GM13977 (cell line): ENCODE measurements around the gene DGKZ.

Experiments
- DNase-seq: peaks from one replicate; pipeline ENCODE4 v3.0.0; 2012; ENCODE audit warnings: low spot score
- CTCF ChIP-seq: IDR thresholded peaks from 2 replicates; pipeline ENCODE4 v1.5.1; 2012; ENCODE audit warnings: mild to moderate bottlenecking, control low read depth; ENCODE audit not compliant: insufficient read depth; ENCODE audit errors: extremely low read depth, missing control alignments
- in situ Hi-C: fragments of 300-500 bp; cut with MboI; formaldehyde crosslinking; loops from one replicate; pipeline ENCODE4 v1.12.0; 2022; ENCODE audit warnings: low sequenced_read_pairs, low pct_unique_long_range_greater_than_20kb, mixed read lengths, inconsistent platforms; ENCODE audit not compliant: unreplicated experiment

DGKZ gene

GRCh38 chr11:46407635-46408034, 60.4 kb downstream of the DGKZ start:
- in situ Hi-C loops: no loop called here
- DNase-seq: no peak
- no peak for TF ChIP-seq CTCF

GRCh38 chr11:46408407-46408986, 61.2 kb downstream of the DGKZ start:
- in situ Hi-C loops: no loop called here
- TF ChIP-seq CTCF: no peak
- no peak for DNase-seq

GRCh38 chr11:46410021-46410420, 62.8 kb downstream of the DGKZ start:
- in situ Hi-C loops: no loop called here
- TF ChIP-seq CTCF: no peak
- DNase-seq: no peak

- in situ Hi-C loops: no loop called here
- no peak for TF ChIP-seq CTCF
- no peak for DNase-seq
These were observed 66.7 kb downstream of the DGKZ start for GRCh38 chr11:46413760-46414465.

GRCh38 chr11:46414466-46414796, 67.2 kb downstream of the DGKZ start:
- in situ Hi-C loops: no loop called here
- no peak for DNase-seq
- no peak for TF ChIP-seq CTCF

- in situ Hi-C loops: no loop called here
These were observed 67.6 kb downstream of the DGKZ start for GRCh38 chr11:46414879-46415278.

More at GRCh38 chr11:46414879-46415278, 67.6 kb downstream of the DGKZ start:
- no peak for DNase-seq
- TF ChIP-seq CTCF: no peak
